ENCODE data around the gene SCYL1. TPM values are rescaled to one million over a fixed set of nuclear protein-coding genes. Genes with fewer than 3 reads are reported as not detected.
A peak's percentile ranks its signal among the peaks of the same experiment; 100 is the strongest.
"Not testable (repeated sequence)": the region's sequence is repeated elsewhere in the genome, so short reads cannot be mapped to it uniquely, and the experiment has no call there.

Gene SCYL1
- total and polyA plus RNA-seq, 3 experiments from 2014 or later, result 42.1 to 88.5 (median 85.1) TPM

GRCh38 chr11:65504674-65505465 is 20.0 kb upstream of the SCYL1 start:
- Mint-ChIP-seq H3K4me3 (no peak overlapping the region), H3K27me3 (peaks cover 0 to 3% of the 10 kb centered on the region in 2 donors), H3K4me1 (peaks cover 47 to 50% (median 48%) of the 10 kb centered on the region in 3 donors), H3K9me3 (no peaks in the 10 kb centered on the region), H3K27ac (peak overlapping the region in 6 of 8 donors; percentile 81 to 92 (median 86)), H3K36me3 (peaks cover 24 to 37% (median 36%) of the 10 kb centered on the region in 3 donors)
- Histone ChIP-seq H3K4me3 (ENCODE audit: low read length) (peak overlapping the region; percentile 97), H3K9me3 (ENCODE audit: low read length) (no peaks in the 10 kb centered on the region), H3K36me3 (ENCODE audit: insufficient read depth, low read length) (peaks cover 67% of the 10 kb centered on the region), H3K27ac (ENCODE audit: low read depth, low read length) (peak overlapping the region; percentile 95), H3K4me1 (ENCODE audit: insufficient read depth, low read length) (peaks cover 36% of the 10 kb centered on the region), H3K27me3 (ENCODE audit: insufficient read depth, low read length, poor library complexity, severe bottlenecking) (no peaks in the 10 kb centered on the region)
- ChIA-PET POLR2A (interaction anchor here (0.6 to 17.6 kb wide), 12 partner anchors 6 to 809 kb away, joined by 3 to 1366 read pairs (median 4); partner anchors contain the start of genes FAM89B, MALAT1, NEAT1 and SCYL1), CTCF (interaction anchor here (1.0 to 21.4 kb wide), 7 partner anchors 7 to 125 kb away, joined by 3 to 448 read pairs (median 7); partner anchors contain the start of genes MALAT1 and NEAT1)
- DNase-seq, result peak in 1 of 5 donors; percentile 12

- H3K27me3 Mint-ChIP-seq, result peaks cover 0 to 3% of the 10 kb centered on the region in 2 donors
- Histone ChIP-seq H3K27me3 (ENCODE audit: insufficient read depth, low read length, poor library complexity, severe bottlenecking) (no peaks in the 10 kb centered on the region), H3K36me3 (ENCODE audit: insufficient read depth, low read length) (peaks cover 59% of the 10 kb centered on the region), H3K4me3 (ENCODE audit: low read length) (peak overlapping the region; percentile 97), H3K9me3 (ENCODE audit: low read length) (no peaks in the 10 kb centered on the region), H3K27ac (ENCODE audit: low read depth, low read length) (peak overlapping the region; percentile 95), H3K4me1 (ENCODE audit: insufficient read depth, low read length) (peaks cover 40% of the 10 kb centered on the region)
- ChIA-PET CTCF (interaction anchor here (0.7 to 21.4 kb wide), 12 partner anchors 7 to 280 kb away, joined by 3 to 448 read pairs (median 5); partner anchors contain the start of genes MALAT1 and NEAT1), POLR2A (interaction anchor here (0.6 to 17.6 kb wide), 19 partner anchors 7 to 904 kb away, joined by 3 to 1366 read pairs (median 3); partner anchors contain the start of genes FAM89B, MALAT1, NEAT1 and SCYL1)
- peaks cover 49 to 54% (median 51%) of the 10 kb centered on the region in 3 donors for H3K4me1 Mint-ChIP-seq
- H3K4me3 Mint-ChIP-seq, result no peak overlapping the region
- H3K9me3 Mint-ChIP-seq, result no peaks in the 10 kb centered on the region
- H3K36me3 Mint-ChIP-seq, result peaks cover 24 to 37% (median 36%) of the 10 kb centered on the region in 3 donors
- peak overlapping the region in 7 of 8 donors; percentile 47 to 92 (median 86) for H3K27ac Mint-ChIP-seq
- DNase-seq, result peak in 1 of 5 donors; percentile 25
Observed at GRCh38 chr11:65505466-65506289, 19.2 kb upstream of the SCYL1 start.

GRCh38 chr11:65506290-65506771 is 18.6 kb upstream of the SCYL1 start:
- H3K4me1 Mint-ChIP-seq, result peaks cover 52 to 56% (median 53%) of the 10 kb centered on the region in 3 donors
- peak overlapping the region in 7 of 8 donors; percentile 65 to 92 (median 86) for H3K27ac Mint-ChIP-seq
- peaks cover 0 to 3% of the 10 kb centered on the region in 2 donors for H3K27me3 Mint-ChIP-seq
- no peaks in the 10 kb centered on the region for H3K9me3 Mint-ChIP-seq
- ChIA-PET CTCF (interaction anchor here (0.7 to 21.4 kb wide), 12 partner anchors 8 to 280 kb away, joined by 3 to 448 read pairs (median 5); partner anchors contain the start of genes MALAT1 and NEAT1), POLR2A (interaction anchor here (0.9 to 17.6 kb wide), 12 partner anchors 8 to 152 kb away, joined by 3 to 1366 read pairs (median 6); partner anchors contain the start of genes FAM89B, MALAT1, NEAT1 and SCYL1)
- no peak overlapping the region for H3K4me3 Mint-ChIP-seq
- Histone ChIP-seq H3K27ac (ENCODE audit: low read depth, low read length) (peak overlapping the region; percentile 50), H3K9me3 (ENCODE audit: low read length) (no peaks in the 10 kb centered on the region), H3K36me3 (ENCODE audit: insufficient read depth, low read length) (peaks cover 53% of the 10 kb centered on the region), H3K4me1 (ENCODE audit: insufficient read depth, low read length) (peaks cover 43% of the 10 kb centered on the region), H3K27me3 (ENCODE audit: insufficient read depth, low read length, poor library complexity, severe bottlenecking) (no peaks in the 10 kb centered on the region), H3K4me3 (ENCODE audit: low read length) (peak overlapping the region; percentile 97)
- DNase-seq, result peak in 2 of 5 donors; percentile 5 to 49
- peaks cover 24 to 37% (median 36%) of the 10 kb centered on the region in 3 donors for H3K36me3 Mint-ChIP-seq

GRCh38 chr11:65506772-65507505 is 17.9 kb upstream of the SCYL1 start:
- POLR2A ChIA-PET, result interaction anchor here (0.6 to 17.6 kb wide), 15 partner anchors 8 to 153 kb away, joined by 3 to 1366 read pairs (median 4); partner anchors contain the start of genes FAM89B, MALAT1, NEAT1 and SCYL1
- peak overlapping the region; percentile 50 for H3K27ac ChIP-seq (ENCODE audit: low read depth, low read length)
- peaks cover 24 to 37% (median 35%) of the 10 kb centered on the region in 3 donors for H3K36me3 Mint-ChIP-seq
- peak overlapping the region in 1 of 7 donors; percentile 59 for H3K4me3 Mint-ChIP-seq
- no peaks in the 10 kb centered on the region for H3K9me3 ChIP-seq (ENCODE audit: low read length)
- H3K27me3 ChIP-seq (ENCODE audit: insufficient read depth, low read length, poor library complexity, severe bottlenecking), result no peaks in the 10 kb centered on the region
- peaks cover 43% of the 10 kb centered on the region for H3K4me1 ChIP-seq (ENCODE audit: insufficient read depth, low read length)
- peaks cover 46% of the 10 kb centered on the region for H3K36me3 ChIP-seq (ENCODE audit: insufficient read depth, low read length)
- H3K27me3 Mint-ChIP-seq, result no peaks in the 10 kb centered on the region
- H3K4me3 ChIP-seq (ENCODE audit: low read length), result peak overlapping the region; percentile 97
- peak overlapping the region in 7 of 8 donors; percentile 65 to 92 (median 86) for H3K27ac Mint-ChIP-seq
- H3K4me1 Mint-ChIP-seq, result peaks cover 52 to 56% (median 53%) of the 10 kb centered on the region in 3 donors
- DNase-seq, result peak in 2 of 5 donors; percentile 30 to 58
- CTCF ChIA-PET, result interaction anchor here (0.7 to 21.4 kb wide), 10 partner anchors 9 to 131 kb away, joined by 3 to 448 read pairs (median 5); partner anchors contain the start of genes MALAT1 and NEAT1
- no peaks in the 10 kb centered on the region for H3K9me3 Mint-ChIP-seq

GRCh38 chr11:65512311-65512710 is 12.6 kb upstream of the SCYL1 start:
- ChIA-PET POLR2A (interaction anchor here (0.7 to 17.6 kb wide), 4 partner anchors 13 to 183 kb away, joined by 3 to 1366 read pairs (median 5); partner anchors contain the start of gene NEAT1), CTCF (interaction anchor here (0.6 to 21.4 kb wide), 6 partner anchors 74 to 307 kb away, joined by 3 to 448 read pairs (median 4); partner anchors contain the start of genes DPF2 and NEAT1)
- peak in 1 of 5 donors; percentile 37 for DNase-seq

GRCh38 chr11:65516135-65516968 is 8.5 kb upstream of the SCYL1 start:
- Mint-ChIP-seq H3K36me3 (no peaks in the 10 kb centered on the region), H3K27ac (peak overlapping the region; percentile 41 to 81 (median 61)), H3K4me1 (peaks cover 2 to 11% (median 8%) of the 10 kb centered on the region in 3 donors), H3K9me3 (no peaks in the 10 kb centered on the region), H3K27me3 (peaks cover 0 to 3% of the 10 kb centered on the region in 2 donors), H3K4me3 (peak overlapping the region in 1 of 7 donors; percentile 15)
- ChIA-PET CTCF (interaction anchor here (0.9 kb wide), 1 partner anchor 11 kb away, joined by 4 read pairs; no protein-coding TSS in a partner anchor), POLR2A (interaction anchor here (0.6 to 1.4 kb wide), 3 partner anchors 9 to 291 kb away, joined by 3 to 5 read pairs (median 5); partner anchors contain the start of gene MALAT1)
- Histone ChIP-seq H3K4me3 (ENCODE audit: low read length) (no peak overlapping the region), H3K27me3 (ENCODE audit: insufficient read depth, low read length, poor library complexity, severe bottlenecking) (no peaks in the 10 kb centered on the region), H3K4me1 (ENCODE audit: insufficient read depth, low read length) (no peaks in the 10 kb centered on the region), H3K9me3 (ENCODE audit: low read length) (no peaks in the 10 kb centered on the region), H3K27ac (ENCODE audit: low read depth, low read length) (no peak overlapping the region), H3K36me3 (ENCODE audit: insufficient read depth, low read length) (no peaks in the 10 kb centered on the region)
- DNase-seq, result peak in 3 of 5 donors; percentile 14 to 49 (median 21)

More at GRCh38 chr11:65512311-65512710, 12.6 kb upstream of the SCYL1 start:
- H3K36me3 Mint-ChIP-seq; H3K27me3 ChIP-seq (ENCODE audit: insufficient read depth, low read length, poor library complexity, severe bottlenecking); H3K36me3 ChIP-seq (ENCODE audit: insufficient read depth, low read length); H3K27me3 Mint-ChIP-seq; H3K27ac ChIP-seq (ENCODE audit: low read depth, low read length); H3K4me3 Mint-ChIP-seq; H3K9me3 ChIP-seq (ENCODE audit: low read length); H3K4me3 ChIP-seq (ENCODE audit: low read length); H3K27ac Mint-ChIP-seq; H3K9me3 Mint-ChIP-seq: not testable (repeated sequence)
- H3K4me1 Mint-ChIP-seq, result peaks cover 14 to 25% (median 23%) of the 10 kb centered on the region in 3 donors
- peaks cover 12% of the 10 kb centered on the region for H3K4me1 ChIP-seq (ENCODE audit: insufficient read depth, low read length)

Data from CD8-positive, alpha-beta memory T cell (primary cell).